ENCODE measurements around the gene BCL2L12. TPM values are rescaled to one million over a fixed set of nuclear protein-coding genes. Genes with fewer than 3 reads are reported as not detected.

BCL2L12 gene
- polyA plus RNA-seq, 3 donors = 14.1 to 18.4 (median 15.4) TPM

DNA sequence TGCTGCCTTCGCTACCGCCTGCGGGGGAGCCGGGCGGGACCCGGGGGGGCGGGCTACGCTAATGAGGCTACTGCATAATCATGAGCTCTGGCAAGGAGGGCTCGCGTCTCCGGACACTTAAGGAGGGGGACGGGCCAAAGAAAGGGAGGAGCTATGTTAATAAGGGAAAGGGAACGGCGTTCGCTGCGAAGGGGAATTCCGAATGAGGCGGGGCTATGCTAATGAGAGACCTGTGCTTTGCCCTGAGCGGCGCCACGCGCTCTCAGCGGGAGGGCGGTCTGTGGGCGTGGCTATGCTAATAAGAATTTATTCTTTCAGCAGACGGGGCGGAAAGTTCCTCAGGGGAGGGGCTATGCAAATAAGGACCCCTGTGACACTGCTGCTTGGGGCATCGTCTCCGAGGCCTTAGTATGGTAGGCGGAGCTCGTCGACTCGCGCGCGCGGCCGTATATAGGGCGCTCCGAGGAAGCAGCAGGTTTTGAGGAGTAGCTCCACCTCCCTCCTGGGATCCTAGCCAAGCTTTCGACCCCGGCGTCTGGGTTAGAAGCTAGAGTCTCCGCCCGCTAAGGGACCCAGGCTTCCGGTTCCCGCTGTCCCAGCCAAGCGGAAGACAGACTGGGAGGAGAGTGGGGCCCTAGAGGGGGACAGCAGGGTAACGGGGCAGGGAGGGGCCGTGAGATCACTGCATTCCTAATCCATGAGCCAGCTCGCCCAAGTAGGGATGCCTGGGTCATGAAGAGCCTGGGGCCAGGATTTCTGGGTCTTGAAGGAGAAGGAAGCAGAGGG, 25.4 kb upstream of the BCL2L12 start, which contains the start of gene RRAS:
Gene RRAS (minus strand): TSS at position 31 of the 786 bp plus-strand sequence. CDS start 45 bp downstream, outside the sequence.
- WGBS, 3 donors = 0 to 1% (median 1%) methylated on average over 51 of the region's 51 CpGs
- peak within 1 kb of the TSS; percentile 100 for H3K27ac ChIP-seq (ENCODE audit: low read depth, low read length)

GRCh38 chr19:49641688-49642491, 23.8 kb upstream of the BCL2L12 start, which contains the start of gene SCAF1:
SCAF1 (plus strand) TSS chr19:49642209; CDS start chr19:49645027, 2,818 bp downstream.
- H3K27ac ChIP-seq (ENCODE audit: low read depth, low read length) = peak within 1 kb of the TSS; percentile 100
- whole genome bisulfite sequencing, 3 donors = 0 to 1% (median 0%) methylated on average over 68 to 87 of the region's 87 CpGs

DNA sequence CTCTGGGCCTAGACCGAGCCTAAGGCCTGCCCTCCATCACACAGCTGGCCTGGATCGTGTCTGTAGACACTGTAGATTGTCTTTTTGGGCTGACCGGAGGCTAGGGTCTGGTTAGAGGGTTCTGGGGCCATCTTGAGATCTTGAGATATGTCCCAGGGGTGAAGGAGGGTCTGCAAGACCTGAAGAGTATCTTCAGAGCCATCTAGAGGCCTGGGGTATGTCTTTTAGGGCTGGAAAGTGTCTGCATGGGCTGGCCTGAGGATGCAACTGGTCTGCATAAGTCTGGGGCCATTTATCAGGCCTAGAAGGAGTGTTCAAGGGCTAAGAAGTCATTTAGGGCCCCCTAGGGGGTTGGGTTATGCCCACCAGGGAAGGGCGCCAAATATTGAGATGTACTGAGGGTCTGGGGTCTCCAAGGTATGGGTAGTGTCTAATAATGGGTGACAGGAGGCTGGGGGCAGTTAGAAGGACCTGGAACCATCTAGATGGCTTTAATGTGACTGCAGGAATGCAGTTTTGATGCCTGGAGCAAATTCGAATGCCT, 23.2 kb upstream of the BCL2L12 start:
- 5 to 11% (median 11%) methylated on average over 5 of the region's 5 CpGs for WGBS, 3 donors

GRCh38 chr19:49643466-49643865, 22.3 kb upstream of the BCL2L12 start:
- 71 to 82% (median 76%) methylated on average over 2 of the region's 2 CpGs for WGBS, 3 donors
- H3K27ac ChIP-seq (ENCODE audit: low read depth, low read length) = no peak overlapping the region

More for the DNA sequence above, 23.2 kb upstream of the BCL2L12 start:
- H3K27ac ChIP-seq (ENCODE audit: low read depth, low read length) = peak overlapping the region; percentile 8

DNA sequence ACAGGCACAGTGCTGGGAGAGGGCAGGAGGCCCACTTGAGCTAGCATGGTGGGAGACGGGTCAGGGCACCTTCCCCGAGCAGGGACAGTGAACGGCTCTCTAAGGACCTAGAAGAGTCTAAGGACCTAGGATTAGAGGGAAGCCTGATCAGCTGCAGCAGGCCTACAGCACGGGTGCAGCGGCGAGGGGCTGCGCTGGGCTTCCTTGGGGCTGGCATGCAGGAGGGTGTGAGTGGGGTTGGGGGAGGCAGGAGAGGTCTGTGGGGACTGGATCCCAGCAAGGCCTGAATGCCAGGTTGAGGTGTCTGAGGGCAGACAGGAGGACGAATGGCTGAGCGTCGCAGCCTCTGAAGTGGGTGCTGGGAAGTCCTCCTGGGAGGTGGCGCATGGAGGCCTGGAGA, 20.1 kb upstream of the BCL2L12 start:
- WGBS, 3 donors = 88 to 94% (median 92%) methylated on average over 11 of the region's 11 CpGs
- no peak overlapping the region for H3K27ac ChIP-seq (ENCODE audit: low read depth, low read length)

GRCh38 chr19:49645995-49646394, 19.7 kb upstream of the BCL2L12 start:
- WGBS, 3 donors = 91 to 92% (median 92%) methylated on average over 13 of the region's 13 CpGs

GRCh38 chr19:49646586-49646985, 19.1 kb upstream of the BCL2L12 start:
- H3K27ac ChIP-seq (ENCODE audit: low read depth, low read length) = no peak overlapping the region
- 88 to 94% (median 91%) methylated on average over 17 of the region's 17 CpGs for WGBS, 3 donors

More at GRCh38 chr19:49645995-49646394, 19.7 kb upstream of the BCL2L12 start:
- H3K27ac ChIP-seq (ENCODE audit: low read depth, low read length) = no peak overlapping the region

DNA sequence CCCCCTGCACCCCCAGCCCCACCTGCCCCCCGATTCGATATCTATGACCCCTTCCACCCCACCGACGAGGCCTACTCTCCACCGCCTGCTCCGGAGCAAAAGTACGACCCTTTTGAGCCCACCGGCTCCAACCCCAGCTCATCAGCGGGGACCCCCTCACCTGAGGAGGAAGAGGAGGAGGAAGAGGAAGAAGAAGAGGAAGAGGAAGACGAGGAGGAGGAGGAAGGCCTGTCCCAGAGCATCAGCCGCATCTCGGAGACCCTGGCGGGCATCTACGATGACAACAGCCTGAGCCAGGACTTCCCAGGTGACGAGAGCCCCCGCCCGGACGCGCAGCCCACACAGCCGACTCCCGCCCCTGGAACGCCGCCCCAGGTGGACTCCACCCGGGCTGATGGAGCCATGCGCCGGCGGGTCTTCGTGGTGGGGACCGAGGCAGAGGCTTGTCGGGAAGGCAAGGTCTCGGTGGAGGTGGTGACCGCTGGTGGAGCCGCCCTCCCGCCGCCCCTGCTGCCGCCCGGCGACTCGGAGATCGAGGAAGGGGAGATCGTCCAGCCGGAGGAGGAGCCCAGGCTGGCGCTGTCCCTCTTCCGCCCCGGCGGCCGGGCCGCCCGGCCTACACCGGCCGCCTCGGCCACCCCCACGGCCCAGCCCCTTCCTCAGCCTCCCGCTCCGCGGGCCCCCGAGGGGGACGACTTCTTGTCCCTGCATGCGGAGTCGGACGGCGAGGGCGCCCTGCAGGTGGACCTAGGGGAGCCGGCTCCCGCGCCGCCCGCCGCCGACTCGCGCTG, 14.5 kb upstream of the BCL2L12 start:
- WGBS, 3 donors = 94 to 96% (median 95%) methylated on average over 51 to 72 of the region's 72 CpGs
- H3K27ac ChIP-seq (ENCODE audit: low read depth, low read length) = no peak overlapping the region

- WGBS, 3 donors = 96 to 97% (median 97%) methylated on average over 78 to 110 of the region's 110 CpGs
- H3K27ac ChIP-seq (ENCODE audit: low read depth, low read length) = no peak overlapping the region
These were observed 13.7 kb upstream of the BCL2L12 start for GRCh38 chr19:49651820-49652550.

DNA sequence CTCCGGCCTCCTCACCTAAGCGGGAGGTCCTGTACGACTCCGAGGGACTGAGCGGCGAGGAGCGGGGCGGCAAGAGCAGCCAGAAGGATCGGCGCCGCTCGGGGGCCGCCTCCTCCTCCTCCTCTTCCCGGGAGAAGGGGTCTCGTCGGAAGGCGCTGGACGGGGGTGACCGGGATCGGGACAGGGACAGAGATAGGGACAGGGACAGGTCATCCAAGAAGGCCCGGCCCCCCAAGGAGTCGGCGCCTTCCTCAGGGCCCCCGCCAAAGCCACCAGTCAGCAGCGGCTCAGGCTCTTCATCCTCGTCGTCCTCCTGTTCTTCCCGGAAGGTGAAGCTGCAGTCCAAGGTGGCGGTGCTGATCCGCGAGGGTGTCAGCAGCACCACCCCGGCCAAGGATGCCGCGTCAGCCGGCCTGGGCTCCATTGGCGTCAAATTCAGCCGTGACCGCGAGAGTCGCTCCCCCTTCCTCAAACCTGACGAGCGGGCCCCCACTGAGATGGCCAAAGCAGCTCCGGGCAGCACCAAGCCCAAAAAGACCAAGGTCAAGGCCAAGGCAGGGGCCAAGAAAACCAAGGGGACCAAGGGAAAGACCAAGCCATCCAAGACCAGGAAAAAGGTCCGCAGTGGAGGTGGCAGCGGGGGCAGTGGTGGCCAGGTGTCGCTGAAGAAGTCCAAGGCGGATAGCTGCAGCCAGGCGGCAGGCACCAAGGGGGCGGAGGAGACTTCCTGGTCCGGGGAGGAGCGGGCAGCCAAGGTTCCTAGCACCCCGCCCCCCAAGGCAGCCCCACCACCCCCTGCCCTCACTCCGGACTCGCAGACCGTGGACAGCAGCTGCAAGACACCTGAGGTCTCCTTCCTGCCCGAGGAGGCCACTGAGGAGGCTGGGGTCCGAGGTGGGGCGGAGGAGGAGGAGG, 12.9 kb upstream of the BCL2L12 start:
- WGBS, 3 donors = 92 to 95% (median 93%) methylated on average over 55 to 58 of the region's 58 CpGs
- H3K27ac ChIP-seq (ENCODE audit: low read depth, low read length) = no peak overlapping the region

- WGBS, 3 donors = 80 to 96% (median 85%) methylated on average over 11 to 13 of the region's 13 CpGs
- H3K27ac ChIP-seq (ENCODE audit: low read depth, low read length) = no peak overlapping the region
These were observed 12.3 kb upstream of the BCL2L12 start for GRCh38 chr19:49653466-49653806.

GRCh38 chr19:49654581-49654980, 11.2 kb upstream of the BCL2L12 start:
- WGBS, 3 donors = 87 to 88% (median 87%) methylated on average over 10 of the region's 10 CpGs
- H3K27ac ChIP-seq (ENCODE audit: low read depth, low read length) = peak overlapping the region; percentile 9

- 87 to 92% (median 90%) methylated on average over 23 of the region's 23 CpGs for WGBS, 3 donors
- no peak overlapping the region for H3K27ac ChIP-seq (ENCODE audit: low read depth, low read length)
These were observed 9.9 kb upstream of the BCL2L12 start for GRCh38 chr19:49655570-49656455.

DNA sequence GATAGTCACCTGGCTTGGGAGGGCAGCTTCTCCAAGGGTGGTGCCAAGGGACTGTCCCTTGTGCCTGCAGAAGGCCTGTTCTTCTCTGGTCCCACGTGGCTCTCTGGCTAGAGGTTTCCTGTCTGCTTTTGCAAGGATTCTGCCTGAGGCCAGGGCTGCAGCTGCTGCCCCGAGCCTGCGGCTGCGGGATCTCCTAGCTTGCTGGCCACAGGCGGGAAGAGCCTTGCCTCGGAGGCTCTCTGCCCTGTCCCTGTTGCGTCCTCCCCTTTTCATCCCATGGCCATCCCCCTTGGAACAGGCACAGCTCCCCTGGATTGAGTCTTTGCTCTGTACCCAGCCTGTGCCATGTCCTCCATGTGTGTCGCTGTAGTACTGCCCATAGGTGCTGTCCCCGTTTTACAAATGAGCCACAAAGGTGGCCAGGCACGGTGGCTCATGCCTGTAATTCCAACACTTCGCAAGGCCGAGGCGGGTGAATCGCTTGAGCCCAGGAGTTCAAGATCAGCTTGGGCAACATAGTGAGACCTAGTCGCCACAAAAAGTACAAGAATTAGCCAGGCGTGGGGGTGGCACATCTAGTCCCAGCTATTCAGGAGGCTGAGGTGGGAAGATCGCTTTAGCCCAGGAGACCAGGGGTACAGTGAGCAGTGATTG, 9.2 kb upstream of the BCL2L12 start:
- H3K27ac ChIP-seq (ENCODE audit: low read depth, low read length) = no peak overlapping the region
- 89 to 93% (median 91%) methylated on average over 17 of the region's 17 CpGs for WGBS, 3 donors

- no peak overlapping the region for H3K27ac ChIP-seq (ENCODE audit: low read depth, low read length)
- 86 to 92% (median 92%) methylated on average over 22 of the region's 22 CpGs for WGBS, 3 donors
These were observed 8.1 kb upstream of the BCL2L12 start for GRCh38 chr19:49657493-49658138.
